HG02588 (cell line): ENCODE measurements around the gene MRFAP1L1.
A peak's percentile ranks its signal among the peaks of the same experiment; 100 is the strongest.
"Not testable (repeated sequence)": the region's sequence is repeated elsewhere in the genome, so short reads cannot be mapped to it uniquely, and the experiment has no call there.

Source experiments
- ATAC-seq: cut with Tn5 transposase; IDR thresholded peaks from one replicate; pipeline ENCODE4 v1.9.1; 2021; ENCODE audit warnings: mild to moderate bottlenecking, moderate library complexity; ENCODE audit not compliant: unreplicated experiment

Gene MRFAP1L1

DNA sequence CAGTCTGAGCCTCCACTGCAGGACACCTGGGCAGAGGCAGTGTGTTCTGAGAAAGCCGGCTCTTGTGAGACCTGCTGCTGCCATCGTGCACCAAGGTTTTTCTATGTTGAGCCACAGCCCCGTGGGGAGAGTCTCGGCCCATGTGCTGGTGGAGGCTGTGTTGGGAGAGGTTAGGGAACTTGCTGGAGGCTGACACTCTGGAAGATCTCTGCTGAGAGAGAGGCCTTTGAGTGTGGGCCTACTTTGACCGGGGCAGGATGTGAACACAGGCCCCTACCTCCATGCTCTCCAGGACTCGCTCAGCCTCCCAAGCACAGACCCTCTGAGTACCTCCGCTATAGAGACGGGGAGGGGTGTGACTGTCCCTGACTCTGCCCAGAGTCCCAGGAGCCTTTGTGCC, 17.3 kb downstream of the MRFAP1L1 start:
- no peak for ATAC-seq

DNA sequence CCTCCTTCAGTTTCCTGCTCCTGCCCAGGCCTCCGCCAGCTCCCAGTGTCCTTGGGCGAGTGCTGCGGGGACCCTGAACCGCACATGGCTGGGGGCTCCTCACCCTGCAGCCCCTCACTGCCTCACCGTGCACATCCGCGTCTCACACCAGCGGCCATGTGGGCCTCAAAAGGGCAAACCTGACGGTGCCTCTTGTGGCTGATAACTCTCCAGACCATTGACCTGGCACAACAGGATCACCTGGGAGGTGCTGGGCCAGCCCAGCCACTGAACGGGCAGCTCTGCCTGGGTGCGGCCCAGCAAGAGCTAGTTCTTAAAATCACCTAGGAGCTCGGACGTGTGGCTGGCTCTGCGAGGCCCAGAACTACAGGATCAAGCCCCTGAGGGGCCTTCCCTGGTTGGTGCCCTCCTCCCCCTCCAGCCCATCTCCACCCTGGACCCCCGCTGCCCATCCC, 20.1 kb downstream of the MRFAP1L1 start:
- no peak for ATAC-seq

DNA sequence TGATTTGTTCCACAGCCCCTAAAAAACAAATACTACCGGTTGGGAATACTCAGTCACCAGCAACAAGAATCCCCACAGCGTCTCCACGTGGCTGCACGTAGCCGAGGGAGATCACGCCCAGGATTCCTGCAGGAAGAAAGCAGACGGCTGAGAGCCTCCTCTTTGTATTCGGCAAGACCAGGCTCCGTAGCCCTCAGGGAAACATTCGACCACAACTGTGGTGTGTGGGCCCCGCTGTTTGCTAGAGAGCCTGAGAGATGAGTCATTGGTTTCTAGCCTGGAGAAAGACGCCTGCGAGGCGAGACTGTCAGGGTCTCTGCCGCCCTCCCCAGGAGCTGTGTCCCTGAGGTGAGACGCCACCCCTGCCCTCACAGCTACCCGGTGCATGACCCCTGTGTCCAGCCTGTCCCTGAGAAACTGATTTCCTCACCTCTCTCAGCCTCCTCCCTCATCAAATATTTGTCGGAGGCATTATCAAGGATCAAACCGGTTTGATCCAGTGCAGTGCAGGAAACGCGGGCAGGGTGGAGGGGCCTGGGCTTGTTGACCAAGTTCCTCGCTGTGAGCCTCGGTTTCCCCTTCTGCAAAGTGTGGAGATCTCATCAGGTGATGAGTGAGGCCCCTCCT, 20.7 kb downstream of the MRFAP1L1 start:
- ATAC-seq = peak; percentile 80

DNA sequence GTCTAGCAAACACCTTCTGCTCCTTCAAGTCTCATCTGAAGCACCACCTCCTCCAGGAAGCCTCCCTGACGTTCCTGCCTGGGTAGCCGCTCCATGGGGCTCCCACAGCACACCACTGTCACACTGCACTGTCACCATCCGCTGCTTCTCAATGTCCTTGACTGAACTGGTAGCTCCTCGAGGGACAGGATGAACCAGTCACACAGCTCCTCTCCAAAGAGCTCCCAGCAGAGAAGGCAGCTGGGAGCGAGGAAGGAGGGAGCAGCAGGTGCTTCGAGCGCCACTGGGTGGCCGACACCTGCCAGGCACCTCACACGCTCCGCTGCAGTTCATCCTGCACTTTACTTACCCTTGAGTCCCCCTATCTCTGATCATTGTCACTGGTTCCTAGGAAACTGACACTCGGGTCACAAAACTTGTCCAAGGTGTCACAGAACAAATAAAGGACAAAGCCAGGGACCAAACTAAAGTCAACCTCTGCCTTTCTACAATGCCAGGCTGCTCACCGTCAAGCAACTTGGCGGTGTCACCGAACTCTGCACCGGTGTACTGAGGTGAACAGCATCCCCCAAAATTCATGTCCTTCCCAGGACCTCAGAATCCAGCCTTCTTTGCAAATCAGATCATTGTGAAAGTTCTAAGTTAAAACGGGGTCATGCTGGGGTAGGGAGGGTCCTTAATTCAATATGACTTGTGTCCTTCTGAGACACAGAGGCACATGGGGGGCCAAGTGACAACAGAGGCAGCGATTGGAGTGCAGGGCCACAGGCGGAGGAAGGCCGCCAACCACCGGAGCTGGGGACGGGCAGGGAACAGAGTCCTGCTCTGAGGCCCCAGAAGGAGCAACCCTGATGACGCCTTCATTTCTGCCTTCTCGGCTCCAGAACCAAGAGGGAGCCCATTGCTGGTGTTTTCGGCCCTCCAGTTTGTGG, 21.5 kb downstream of the MRFAP1L1 start:
- no peak for ATAC-seq

DNA sequence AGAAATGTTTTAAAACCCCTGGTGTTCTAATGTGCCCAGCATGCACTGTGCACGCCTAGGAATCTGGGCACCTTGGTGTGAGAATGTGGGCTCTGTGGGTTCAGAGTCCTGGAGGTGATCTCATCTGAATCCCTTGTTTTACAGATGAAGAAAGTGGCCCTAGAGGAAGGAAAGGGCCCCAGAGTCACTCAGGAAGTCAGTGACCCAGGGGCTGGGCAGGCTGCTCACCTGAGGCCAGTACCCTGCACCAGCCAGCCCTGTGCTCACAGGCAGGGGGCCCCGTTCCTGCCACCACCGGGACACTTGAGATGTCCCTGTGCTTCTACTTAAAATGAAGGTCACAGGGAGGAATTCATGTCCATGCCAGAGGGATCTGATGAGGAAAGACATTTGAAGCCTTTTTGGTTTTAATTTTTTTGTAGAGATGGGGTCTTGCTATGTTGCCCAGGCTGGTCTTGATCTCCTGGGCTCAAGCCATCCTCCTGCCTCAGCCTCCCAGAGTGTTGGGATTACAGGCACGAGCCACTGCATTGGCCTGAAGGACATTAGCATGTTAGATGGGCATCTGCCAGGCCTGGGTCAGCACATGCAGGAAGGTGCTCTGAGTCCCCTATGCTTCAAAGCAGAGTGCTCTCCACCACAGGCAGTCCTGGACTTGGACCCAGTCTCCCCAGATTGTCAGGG, 23.4 kb downstream of the MRFAP1L1 start:
- no peak for ATAC-seq

DNA sequence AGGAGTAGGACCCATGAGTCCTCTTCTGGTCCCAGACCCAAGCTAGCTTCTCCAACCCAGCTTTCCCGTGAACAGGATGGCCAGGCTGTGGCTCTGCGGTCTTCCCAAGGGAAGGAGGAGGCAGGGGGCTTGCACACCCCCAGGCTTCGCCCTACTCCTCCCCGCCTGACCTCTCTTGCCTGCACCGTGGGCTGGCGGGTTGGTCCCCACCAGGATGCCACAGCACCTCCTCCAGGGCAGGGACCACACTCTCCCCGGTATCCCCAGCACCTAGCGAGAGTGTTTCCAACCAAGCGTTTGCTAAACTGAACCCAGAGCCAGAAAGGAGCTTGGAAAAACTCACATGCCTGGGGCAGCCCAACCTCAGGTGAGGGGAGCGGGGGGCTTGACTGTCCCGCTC, 25.0 kb downstream of the MRFAP1L1 start:
- no peak for ATAC-seq

DNA sequence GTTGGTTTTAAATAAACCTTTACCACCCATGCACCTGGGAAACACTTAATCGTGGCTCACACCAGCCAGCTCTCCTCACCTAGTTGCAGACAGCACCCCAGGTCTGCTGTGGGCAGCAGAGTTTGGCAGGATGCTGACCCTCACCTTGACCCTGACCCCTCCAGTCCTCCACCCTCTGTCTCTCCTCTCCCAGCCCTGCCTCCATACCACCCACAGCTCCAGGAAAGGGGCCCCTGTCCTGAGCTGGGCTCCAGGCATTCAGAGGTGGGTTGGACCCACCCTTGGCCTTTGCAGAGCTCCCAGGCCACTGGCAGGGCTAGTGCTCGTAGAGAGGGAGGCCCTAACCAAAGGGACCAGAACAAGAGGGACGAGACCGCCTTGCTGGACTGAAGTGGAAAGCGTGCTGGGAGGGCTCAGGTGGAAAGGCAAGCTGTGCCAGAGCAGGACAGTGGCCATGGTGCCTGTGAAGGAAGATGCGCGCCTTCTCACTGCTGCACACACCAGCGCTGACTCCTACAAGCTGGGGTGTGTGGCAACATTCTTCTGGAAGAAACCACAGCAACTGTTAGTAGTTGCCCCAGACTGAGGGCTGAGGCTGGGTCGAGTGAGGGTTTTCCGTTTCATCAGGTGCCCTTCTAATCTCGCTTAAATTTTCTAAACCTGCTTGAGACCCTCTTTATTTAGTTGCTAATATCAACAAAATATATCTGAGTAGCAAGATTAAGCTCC, 26.6 kb downstream of the MRFAP1L1 start:
- ATAC-seq = no peak

DNA sequence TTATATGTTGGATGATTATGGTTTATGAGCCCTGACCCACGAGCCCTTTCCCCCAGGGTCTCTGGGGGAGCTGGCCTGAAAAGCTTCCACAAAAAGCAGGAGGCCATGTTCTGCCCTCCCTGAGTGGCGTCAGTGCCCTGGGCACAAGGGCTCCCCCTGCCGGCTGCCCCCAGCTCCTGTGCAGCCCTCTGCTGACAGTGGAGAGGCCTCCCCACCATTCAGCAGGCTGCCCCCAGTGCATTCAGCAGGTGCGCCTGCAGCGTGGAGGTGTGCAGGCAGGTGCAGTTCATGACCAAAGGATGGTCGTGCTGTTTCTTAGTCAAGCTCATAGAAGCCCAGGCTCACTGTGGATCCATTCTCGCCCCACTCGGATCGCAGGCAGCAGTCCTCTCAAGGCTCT, 28.5 kb downstream of the MRFAP1L1 start:
- ATAC-seq = no peak

DNA sequence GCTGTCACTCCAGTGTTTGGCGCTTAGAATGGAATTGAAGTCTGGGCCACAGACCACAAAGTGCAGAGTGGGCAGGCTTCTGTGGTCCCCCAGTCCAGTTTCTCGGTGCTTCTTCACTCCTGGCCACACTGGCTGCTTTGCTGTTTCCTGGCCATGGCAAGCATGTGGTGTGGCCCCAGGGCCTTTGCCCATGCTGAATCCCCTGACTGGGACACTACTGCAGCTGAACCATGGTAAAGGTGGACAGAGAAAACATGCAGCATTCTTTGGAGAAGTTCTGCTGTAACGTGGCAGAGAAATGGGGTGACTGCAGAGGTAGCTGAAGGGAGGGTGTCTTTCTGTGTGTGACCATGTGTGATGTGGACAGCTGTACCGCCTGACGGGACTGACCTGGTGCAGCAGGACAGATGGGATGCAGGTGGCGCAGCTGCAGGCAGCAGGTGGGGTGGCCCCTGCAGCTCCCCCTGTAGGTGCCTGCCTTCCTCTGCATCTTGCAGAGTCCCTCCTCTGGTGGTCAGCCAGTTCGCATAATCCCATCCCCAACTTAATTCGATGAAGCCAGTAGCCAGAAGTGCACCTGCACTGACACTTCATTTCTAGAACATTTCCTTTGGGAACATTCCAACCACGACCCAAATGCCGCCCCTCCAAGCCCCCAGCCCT, 29.2 kb downstream of the MRFAP1L1 start:
- no peak for ATAC-seq

DNA sequence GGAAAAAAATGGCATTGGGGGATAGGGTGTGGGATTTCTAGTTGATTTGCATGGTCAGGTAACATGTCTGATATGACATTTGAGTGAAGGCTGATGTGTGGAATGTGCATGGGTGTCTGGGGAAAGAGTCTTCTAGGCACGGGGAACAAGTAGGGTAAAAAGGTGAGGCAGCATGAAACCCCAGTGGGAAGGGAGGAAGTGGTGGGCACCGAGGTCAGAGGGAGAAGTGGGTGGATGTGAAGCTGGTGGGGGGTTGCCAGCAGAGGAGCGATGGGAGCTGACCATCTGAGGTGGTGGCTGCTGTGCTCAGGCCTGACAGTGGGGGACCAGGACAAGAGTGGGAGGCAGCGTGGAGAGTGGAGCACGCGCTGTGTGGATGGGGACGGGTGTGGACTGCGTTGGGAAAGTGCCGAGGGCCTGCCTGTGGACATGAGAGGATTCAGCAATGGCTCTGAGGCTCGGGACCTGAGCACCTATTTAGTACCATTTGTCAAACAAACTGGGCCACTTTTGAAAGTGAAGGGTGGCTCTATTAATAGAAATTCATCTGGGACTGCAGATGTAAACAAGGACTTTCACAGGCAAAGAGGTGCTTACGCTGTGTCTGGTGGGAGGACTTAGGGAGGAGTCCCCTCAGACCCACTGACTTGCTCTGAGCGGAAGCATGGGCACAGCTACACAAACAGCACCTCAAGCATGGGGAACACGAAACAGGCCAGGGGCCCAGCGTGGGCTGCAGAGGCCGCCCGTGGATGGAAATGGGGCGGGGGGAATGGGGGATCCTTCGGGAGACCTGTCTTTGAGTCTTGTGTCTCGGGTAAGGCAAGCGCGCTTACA, 32.7 kb downstream of the MRFAP1L1 start:
- no peak for ATAC-seq

DNA sequence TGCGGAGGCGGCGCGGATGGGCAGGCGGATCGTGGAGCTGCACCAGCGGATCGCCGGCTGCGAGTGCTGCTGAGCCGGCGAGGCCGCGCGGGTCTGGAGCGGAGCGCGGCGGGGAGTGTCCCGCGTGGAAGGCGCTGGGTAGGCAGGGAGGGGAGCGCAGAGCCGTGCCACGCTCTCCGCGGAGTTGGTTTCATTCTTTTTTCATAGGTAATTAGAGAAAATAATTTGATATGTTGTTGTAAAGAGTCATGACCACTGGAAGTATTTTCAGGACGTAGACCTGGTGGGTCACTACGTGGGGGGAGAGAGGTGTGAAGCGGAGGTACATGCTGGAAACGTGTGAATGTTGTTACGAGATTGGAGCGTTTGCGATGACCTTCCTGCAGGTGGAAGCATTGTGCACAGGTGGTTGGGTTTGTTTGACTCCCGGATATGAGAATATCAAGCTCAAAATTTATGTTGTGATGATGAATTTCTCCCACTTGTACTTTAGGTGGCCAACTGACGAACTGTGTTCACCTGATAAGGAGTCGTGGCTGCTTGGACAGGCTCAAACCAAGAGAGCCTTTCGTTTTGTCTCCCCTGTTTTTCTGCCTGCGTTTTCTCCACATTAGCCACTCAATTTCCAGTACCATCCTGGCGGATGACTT, 35.0 kb downstream of the MRFAP1L1 start:
- ATAC-seq = peak; percentile 37

DNA sequence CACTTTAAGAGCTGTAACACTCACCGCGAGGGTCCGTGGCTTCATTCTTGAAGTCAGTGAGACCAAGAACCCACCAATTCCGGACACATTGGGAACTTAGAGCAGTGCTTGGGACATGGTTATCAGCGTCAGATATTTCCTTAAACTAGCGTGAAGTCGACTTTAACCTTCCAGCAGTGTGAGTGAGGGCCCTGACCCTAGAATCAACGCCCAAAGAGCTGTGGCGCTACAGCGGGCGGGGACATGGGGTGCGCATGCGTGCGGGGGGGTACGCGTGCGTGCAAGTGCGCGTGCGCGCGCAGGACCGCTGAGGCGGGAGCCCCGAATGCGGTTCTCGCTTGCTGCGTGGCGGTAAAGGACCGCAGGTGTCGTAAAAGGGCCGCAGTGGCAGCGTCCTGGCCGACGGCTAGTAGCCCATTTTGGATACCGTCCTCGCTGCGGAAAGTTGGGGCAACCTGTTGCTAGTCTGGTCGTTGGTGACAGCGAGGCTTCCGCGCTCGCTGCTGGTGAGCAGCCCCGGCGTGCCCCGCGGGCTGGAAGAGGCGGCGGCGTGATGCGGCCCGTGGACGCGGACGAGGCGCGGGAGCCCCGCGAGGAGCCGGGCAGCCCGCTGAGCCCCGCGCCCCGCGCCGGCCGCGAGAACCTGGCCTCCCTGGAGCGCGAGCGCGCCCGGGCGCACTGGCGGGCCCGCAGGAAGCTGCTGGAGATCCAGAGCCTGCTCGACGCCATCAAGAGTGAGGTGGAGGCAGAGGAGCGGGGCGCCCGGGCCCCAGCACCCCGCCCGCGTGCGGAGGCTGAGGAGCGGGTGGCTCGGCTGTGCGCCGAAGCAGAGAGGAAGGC, 35.8 kb downstream of the MRFAP1L1 start:
- ATAC-seq = peak; percentile 72

DNA sequence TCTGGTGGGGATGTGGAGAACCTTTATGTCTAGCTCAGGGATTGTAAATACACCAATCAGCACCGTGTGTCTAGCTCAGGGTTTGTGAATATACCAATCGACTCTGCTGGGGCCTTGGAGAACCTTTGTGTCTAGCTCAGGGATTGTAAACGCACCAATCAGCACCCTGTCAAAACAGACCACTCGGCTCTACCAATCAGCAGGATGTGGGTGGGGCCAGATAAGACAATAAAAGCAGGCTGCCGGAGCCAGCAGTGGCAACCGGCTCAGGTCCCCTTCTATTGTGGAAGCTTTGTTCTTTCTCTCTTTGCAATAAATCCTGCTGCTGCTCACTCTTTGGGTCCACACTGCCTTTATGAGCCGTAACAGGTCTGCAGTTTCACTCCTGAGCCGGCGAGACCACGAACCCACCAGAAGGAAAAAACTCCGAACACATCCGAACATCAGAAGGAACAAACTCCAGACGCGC, 36.4 kb downstream of the MRFAP1L1 start:
- not testable (repeated sequence) for ATAC-seq

DNA sequence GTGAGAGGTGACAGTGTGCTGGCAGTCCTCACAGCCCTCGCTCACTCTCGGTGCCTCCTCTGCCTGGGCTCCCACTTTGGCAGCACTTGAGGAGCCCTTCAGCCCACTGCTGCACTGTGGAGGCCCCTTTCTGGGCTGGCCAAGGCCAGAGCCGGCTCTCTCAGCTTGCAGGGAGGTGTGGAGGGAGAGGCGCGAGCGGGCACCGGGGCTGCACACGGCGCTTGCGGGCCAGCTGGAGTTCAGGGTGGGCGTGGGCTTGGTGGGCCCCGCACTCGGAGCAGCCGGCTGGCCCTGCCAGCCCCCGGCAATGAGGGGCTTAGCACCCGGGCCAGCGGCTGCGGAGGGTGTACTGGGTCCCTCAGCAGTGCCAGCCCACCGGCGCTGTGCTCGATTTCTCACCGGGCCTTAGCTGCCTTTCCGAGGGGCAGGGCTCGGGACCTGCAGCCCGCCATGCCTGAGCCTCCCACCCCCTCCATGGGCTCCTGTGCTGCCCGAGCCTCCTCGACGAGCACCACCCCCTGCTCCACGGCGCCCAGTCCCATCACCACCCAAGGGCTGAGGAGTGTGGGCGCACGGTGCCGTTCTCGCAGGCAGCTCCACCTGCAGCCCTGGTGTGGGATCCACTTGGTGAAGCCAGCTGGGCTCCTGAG, 37.0 kb downstream of the MRFAP1L1 start:
- ATAC-seq = not testable (repeated sequence)

DNA sequence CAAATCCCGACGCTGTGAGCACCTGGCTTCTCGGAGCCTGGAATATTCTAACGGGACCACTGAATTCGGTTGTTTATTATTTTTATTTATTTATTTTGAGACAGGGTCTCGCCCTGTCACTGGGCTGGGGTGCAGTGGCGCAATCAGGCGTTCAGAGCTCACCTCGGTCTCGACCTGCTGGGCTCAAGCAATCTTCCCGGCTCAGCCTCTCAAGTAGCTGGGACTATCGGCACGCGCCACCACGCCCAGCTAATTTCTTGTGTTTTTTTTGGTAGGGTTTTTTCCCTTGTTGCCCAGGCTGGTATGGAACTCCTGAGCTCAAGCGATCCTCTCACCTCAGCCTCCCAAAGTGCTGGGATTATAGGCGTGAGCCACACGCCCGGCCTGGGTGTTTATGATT, 37.5 kb downstream of the MRFAP1L1 start:
- no peak for ATAC-seq

DNA sequence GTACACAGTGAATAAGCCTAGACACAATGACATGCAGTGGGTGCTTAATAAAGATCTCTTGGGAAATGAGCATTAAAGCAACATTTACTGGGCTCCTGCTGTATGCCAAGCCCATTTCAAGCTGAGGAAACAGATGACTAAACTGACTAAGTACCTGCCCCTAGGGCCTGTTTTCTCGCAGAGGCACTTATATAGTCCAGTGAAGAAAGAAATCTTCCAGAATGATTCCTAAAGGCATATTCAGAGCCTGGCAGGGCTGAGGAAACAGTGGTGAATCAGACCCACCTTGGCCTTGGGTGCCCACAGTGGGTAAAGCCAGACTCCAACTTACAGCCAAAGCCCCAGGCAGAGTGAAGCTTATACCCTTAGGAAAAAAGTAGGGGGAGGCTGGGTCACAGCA, 38.0 kb downstream of the MRFAP1L1 start:
- ATAC-seq = no peak

DNA sequence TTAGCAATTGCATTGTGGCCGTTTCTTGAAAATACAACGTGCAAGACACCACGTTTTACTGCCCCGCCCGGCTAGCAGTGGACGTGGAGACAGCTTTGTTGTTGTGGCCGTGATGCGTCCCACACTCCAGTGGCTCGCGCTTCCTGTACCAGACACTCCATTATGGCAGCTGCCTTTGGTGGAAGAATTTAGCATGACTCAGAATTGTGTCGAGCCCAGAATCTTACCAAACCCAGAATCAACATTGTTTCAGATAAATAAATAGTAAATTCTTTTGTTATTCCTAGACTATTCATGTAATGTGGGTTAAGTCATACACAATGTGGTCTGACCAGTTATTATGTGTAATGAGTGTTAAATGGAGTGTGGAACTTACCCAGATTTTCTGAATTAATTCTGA, 41.3 kb downstream of the MRFAP1L1 start:
- ATAC-seq = no peak

DNA sequence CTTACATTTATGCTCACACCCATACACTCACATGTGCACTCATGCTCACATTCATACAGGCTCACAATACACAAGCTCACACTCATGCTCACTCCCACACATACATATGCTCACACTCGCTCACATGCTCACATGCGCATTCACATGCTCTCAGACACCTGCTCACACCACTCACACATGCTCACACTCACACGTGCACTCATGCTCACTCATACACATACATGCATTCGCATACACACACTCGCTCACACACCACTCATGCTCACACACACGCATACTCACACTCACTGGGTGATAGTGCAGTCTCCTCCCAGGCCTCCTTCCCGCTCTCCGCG, 44.4 kb downstream of the MRFAP1L1 start:
- ATAC-seq = no peak
